GM19023 (cell line): ENCODE data around the gene ZNF407.
A peak's percentile ranks its signal among the peaks of the same experiment; 100 is the strongest.

Source experiments
- ATAC-seq: cut with Tn5 transposase; IDR thresholded peaks from one replicate; pipeline ENCODE4 v1.9.1; 2021; ENCODE audit warnings: mild to moderate bottlenecking, moderate library complexity; ENCODE audit not compliant: unreplicated experiment

The ZNF407 gene

GRCh38 chr18:74784752-74785151 lies 187.1 kb downstream of the ZNF407 start:
- no peak for ATAC-seq

- ATAC-seq: no peak
These were observed 188.0 kb downstream of the ZNF407 start for GRCh38 chr18:74785632-74786031.

- no peak for ATAC-seq
These were observed 191.0 kb downstream of the ZNF407 start for GRCh38 chr18:74788657-74789056.

DNA sequence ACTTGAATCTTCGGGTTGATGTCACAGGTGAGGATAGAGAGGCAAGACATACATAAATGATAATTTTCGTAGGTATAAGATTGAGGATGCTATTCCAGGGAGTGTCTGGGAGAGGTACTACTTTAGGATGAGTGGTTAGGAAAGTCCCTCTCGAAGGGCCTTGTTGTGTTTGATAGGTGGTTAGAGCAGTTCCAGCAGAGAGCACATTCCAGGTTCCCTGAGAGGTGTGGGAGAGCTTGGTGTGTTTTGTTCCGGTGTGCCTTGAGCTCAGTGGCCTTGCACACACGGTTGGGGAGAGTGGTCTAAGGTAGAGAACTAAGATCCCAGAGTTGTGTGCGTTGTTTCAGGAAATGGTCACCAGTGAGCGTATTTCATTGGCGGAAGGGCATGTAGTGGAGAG lies 191.4 kb downstream of the ZNF407 start:
- no peak for ATAC-seq

DNA sequence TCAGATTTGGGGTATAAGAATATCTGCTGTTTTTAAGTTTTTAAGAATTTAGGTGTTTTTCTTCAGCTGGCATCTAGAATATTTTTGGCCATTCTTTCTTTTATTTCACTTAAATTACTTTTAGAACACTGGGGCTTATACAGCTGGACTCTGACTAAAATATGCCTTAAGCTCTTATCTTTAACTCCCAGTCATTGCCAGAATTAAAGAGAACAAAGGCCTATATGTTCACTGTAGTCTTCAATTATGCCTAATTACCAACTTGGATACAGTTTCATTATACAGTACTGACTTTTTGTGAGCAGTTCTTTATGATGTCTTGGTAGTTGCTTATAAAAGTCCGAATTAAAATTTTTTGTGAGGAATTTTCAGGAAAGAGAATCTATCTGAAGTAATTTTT lies 192.8 kb downstream of the ZNF407 start:
- no peak for ATAC-seq

DNA sequence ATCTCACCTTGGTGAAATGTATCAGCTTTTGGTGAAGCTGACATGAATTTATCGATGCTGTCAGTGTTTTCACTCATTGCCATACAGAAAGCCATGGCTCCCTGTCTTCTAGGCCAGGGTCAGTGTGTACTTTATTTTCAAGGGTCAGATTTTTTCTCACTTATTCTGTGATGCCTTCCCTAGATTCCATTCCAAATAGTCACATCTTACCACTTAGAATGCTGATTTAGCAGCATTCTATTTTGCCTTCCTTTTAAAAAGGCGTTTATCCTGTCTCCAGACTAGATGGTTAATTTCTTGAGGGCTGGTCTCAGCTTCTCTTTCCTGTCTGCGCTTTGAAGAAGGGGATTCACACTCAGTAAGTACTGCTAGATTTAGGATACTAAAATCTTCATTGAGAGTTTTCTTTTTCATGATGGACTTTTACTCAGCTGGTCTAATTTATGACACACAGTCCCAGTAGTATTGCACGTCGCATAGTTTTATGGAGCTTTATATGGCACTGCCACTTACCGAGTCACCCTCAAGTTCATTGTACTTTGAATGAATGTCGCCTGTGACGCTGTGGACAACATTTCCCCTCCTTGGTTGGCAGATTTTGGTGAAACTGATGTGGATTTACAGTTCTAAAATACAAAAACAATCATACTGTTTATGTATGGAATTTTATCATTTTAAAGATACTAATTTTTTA lies 194.0 kb downstream of the ZNF407 start:
- no peak for ATAC-seq

GRCh38 chr18:74793746-74794145 lies 196.1 kb downstream of the ZNF407 start:
- no peak for ATAC-seq

DNA sequence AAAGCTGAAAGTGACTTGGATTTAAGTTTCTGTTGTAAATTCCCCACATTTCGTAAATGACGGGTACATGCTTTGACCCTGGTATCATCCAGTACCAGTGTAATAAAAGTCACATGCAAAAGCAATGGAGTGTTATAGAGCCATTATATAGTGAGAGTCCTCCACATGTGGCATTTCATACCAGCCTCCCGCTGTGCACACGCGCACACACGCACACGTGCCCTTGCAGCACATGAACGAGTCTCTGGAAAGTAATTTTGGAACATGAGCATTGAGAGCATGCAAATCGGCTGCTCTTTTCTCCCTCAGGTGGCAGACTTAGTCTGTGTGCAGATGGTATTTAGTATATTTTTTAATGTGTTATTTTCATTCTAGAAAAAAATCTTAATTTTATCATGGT lies 198.1 kb downstream of the ZNF407 start:
- ATAC-seq: no peak

- ATAC-seq: no peak
These were observed 198.5 kb downstream of the ZNF407 start for GRCh38 chr18:74796211-74796610.

DNA sequence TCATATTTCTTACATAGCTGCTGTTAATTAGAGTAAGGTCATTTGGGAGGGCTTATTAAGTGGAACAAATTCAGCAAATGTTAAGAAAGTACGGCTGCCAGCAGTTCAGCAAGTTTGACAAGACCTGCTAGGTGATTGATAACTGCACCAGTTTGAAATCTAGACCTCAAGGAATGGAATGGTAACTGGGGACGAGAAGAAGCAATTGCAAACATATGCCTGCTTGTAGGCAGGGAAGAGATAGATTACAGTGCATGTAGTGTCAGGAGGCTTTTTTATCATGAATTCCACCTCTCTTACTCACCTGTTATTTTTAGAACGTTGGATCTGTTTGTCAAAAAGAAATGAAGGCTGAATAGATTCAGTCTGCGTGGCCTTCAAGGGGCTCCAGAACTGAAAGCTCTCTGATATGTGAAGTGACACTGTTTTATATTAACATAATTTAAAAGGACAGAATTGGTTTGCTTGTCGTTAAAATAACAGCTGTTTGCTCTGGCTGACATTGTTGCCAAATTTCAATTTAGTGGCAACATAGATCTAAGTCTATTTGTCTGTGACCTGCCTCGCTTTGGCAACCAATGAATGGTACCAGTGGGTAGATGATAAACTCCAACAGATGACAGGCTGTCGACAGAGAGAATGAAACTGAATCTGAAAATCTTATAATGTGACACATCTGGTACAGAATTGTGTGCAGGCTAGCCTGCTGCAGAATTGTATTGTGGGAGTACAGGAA lies 199.3 kb downstream of the ZNF407 start:
- peak; percentile 99 for ATAC-seq

DNA sequence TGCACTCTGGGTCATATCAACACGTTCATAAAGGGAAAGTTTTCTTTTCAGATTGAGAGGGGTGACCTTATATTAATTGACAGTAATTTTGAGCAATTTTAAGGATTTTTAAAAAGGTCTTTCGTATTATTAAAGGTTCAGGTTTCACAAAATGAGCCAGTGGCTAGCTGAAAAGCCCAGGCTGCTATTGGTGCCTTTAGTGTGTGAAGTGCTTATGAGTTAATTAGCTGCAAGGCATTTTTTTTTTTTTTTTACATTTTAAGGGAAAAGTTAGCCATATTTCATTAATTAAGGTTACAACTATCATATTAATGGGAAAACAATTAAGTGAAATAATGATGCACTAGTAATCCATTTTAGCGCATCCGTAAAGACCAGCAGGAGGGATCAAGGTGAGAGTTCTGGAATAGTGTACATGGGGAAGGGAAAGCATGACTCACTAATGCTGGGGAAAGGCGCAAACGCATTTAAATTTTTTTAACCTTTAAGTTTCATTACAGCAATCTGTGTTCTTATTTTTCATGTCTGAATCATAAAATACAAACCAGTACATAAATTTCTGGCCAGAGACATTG lies 200.0 kb downstream of the ZNF407 start:
- peak; percentile 34 for ATAC-seq

DNA sequence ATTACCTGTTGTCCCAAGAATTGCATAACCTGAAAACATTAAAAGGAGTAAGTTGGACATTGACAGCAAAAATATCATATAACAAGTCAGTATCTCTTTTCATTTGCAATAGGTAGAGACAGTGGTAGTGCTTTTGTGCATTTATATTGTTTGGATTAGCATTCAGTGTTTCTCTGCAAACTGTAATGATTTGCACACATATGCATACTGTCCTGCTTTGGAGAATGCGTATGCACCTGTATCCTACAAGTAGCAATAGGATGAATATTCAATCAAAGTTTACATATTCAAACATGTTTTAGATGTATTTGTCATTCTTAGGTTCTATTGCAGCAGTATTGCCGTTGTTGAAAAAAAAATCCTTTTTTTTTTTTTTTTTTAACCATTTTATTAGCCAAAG lies 201.9 kb downstream of the ZNF407 start:
- ATAC-seq: no peak

- ATAC-seq: no peak
These were observed 202.4 kb downstream of the ZNF407 start for GRCh38 chr18:74800098-74800497.

- no peak for ATAC-seq
These were observed 205.4 kb downstream of the ZNF407 start for GRCh38 chr18:74803117-74803516.

- ATAC-seq: no peak
These were observed 206.1 kb downstream of the ZNF407 start for GRCh38 chr18:74803769-74804168.

DNA sequence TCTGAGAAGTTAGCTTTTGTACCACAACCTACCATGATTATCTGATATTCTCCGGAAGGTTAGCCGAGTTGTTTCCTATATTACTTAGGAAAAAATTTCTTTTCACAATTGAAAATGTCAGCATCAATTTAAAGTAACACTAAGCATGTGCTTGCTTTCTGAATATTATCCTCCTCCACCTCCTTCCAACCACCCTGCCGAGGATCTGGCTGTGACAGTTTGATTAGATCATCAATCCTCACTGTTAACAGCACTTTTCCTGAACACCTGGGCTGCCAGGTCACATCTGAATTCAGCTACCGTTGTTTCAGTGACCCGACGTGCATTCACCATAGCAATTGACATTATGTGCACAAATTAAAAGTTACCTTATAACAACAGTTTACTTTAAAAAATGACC lies 207.0 kb downstream of the ZNF407 start:
- no peak for ATAC-seq

- no peak for ATAC-seq
These were observed 208.4 kb downstream of the ZNF407 start for GRCh38 chr18:74806073-74806472.

DNA sequence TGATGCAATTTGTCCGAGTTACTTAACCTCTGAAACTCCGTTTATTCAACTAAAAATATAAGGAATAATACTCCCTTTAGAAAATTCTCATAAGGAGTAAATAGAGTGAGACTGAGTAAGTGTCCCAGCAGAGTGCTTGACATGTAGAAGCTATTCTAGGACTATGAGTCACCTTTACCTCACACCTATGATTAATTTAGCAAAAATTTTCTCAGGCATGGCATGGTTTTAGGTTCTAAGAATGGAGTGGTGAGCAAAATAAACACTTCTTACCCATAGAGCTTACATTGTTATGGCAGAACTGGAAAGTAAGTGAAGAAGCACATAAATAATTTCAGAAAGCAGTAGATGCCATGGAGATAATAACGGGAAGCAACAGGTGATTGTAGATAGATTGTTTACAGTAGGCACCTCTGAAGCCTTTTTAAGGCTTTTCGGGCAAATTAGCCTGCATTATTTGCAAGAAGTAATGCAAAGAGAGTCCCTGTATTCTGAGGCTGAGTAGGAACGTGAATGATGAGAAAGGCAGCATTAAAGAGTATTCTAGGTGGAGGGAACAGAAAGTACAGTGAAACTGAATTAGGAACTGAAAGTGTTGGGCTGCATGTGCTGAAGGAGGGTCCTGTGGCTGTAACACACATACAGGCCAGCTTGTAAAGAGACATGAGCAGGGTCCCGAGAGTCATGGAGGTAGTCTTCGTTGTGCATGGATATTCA lies 209.2 kb downstream of the ZNF407 start:
- ATAC-seq: peak; percentile 99

DNA sequence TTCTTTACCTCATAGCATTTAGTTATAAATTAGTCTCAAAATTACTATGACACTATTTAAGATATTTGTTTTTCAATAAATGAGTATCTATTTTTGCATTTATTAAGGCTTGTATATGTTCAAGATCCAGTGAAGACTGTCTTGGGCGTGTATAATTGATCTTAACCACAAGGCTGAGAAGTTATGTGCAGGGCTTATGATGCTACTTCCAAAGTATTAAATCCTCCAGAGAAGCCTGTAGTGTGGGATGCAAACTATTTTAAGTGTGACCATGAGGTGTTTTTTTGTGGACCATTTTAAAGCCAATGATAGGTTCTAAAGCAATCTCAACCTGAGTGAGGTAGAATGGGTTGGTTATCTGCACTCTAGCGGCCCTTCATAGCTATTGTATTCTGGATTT lies 219.9 kb downstream of the ZNF407 start:
- ATAC-seq: no peak

GRCh38 chr18:74818516-74819175 lies 221.0 kb downstream of the ZNF407 start:
- no peak for ATAC-seq

- ATAC-seq: no peak
These were observed 221.9 kb downstream of the ZNF407 start for GRCh38 chr18:74819433-74820059.
